ENCODE results near the gene SLC6A18. TPM values are rescaled to one million over a fixed set of nuclear protein-coding genes. Genes with fewer than 3 reads are reported as not detected.

The SLC6A18 gene
- total and polyA plus RNA-seq, 9 of the 15 experiments (the other 6 are each of a cell fraction or from before 2014, with no cell fraction given): not detected

GRCh38 chr5:1235379-1235778, 10.2 kb downstream of the SLC6A18 start (continued):
- no peak for TF ChIP-seq HNRNPK (IDR thresholded peaks at IDR 0.05; ENCODE audit: low read depth, low read length, poor library complexity, severe bottlenecking)
- TF ChIP-seq CBFB (CRISPR knock-in tag; IDR thresholded peaks at IDR 0.05): no peak
- peak; percentile 36; the same call in 1 of the 2 replicates for TF ChIP-seq STAG1 (CRISPR knock-in tag; IDR thresholded peaks at IDR 0.05; ENCODE audit: borderline replicate concordance)

DNA sequence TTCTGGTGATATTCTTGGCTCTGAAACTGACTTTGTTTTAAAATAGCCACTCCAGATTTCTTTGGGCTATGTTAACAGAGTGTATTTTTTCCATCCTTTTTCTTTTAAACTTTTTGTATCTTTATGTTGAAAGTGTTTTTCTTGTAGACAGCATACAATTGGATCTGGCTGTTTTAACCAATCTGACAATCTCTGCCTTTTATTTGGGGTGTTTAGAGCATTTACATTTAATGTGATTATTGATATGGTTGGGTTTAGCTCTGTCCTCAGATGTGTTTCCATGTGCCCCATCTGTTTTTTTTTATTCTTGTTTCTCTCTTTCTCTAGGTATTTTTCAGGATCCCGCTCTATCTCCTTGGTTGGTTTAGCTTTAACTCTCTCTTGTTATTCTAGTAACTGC, 10.7 kb downstream of the SLC6A18 start:
- BruUV-seq (replicated peaks): no TSS peak
- WGBS (ENCODE audit: insufficient coverage, low coverage, missing lambda C conversion rate): 0% methylated on average over 1 of the region's 1 CpG
- H3K4me3 ChIP-seq: no peak overlapping the region
- H4K20me1 ChIP-seq (replicated peaks; ENCODE audit: control insufficient read depth, insufficient read depth, low read length): peaks cover 20% of the 10 kb centered on the region
- no peaks in the 10 kb centered on the region for H3K36me3 ChIP-seq (ENCODE audit: control insufficient read depth, insufficient read depth, low read length)
- H3K9me1 ChIP-seq (ENCODE audit: control insufficient read depth, insufficient read depth, low read length): no peaks in the 10 kb centered on the region
- peaks cover 8 to 30% of the 10 kb centered on the region in 2 experiments; a peak in 4 of 5 replicates for H3K4me1 ChIP-seq (replicated peaks in 1 of 2; ENCODE audit: control insufficient read depth in 2 of 2, insufficient read depth in 2 of 2, low read length in 2 of 2)
- no peak overlapping the region for H2AFZ ChIP-seq (ENCODE audit: low read depth, low read length)
- FAIRE-seq (no peak), DNase-seq (ENCODE audit: extremely low read depth in 1 of 4, low spot score in 3 of 4) (no peak), ATAC-seq (no peak)
- TF ChIP-seq ZNF589 (CRISPR knock-in tag; IDR thresholded peaks at IDR 0.05; ENCODE audit: low read depth) (no peak), CBX3 (IDR thresholded peaks at IDR 0.05; ENCODE audit: borderline replicate concordance in 1 of 2, low read length in 2 of 2) (0 out of 3 replicates have a peak, but pooled peaks of 1 of the 2 experiments have one; percentile 21), ZNF507 (tag; conservative IDR thresholded peaks at IDR 0.05) (peak; percentile 98), ESRRA (IDR thresholded peaks at IDR 0.05; ENCODE audit: borderline replicate concordance, low read depth) (no peak), BCOR (IDR thresholded peaks at IDR 0.05) (no peak), ARID4B (CRISPR knock-in tag; IDR thresholded peaks at IDR 0.05) (no peak), ZNF830 (CRISPR knock-in tag; IDR thresholded peaks at IDR 0.05) (no peak), CBFA2T2 (conservative IDR thresholded peaks at IDR 0.05) (no peak), CHCHD3 (CRISPR knock-in tag; IDR thresholded peaks at IDR 0.05) (no peak), PPARD (CRISPR knock-in tag; IDR thresholded peaks at IDR 0.05) (no peak), GTF2E2 (tag; IDR thresholded peaks at IDR 0.05) (no peak), ZNF354B (CRISPR knock-in tag; IDR thresholded peaks at IDR 0.05) (0 out of 2 replicates have a peak, but pooled peaks have one; percentile 45)
- in situ Hi-C loops (cut with MboI): no loop called here
- intact Hi-C loops (cut with micrococcal nuclease): loop anchor here (1.0 kb wide), 1 partner anchor 68 kb away; no protein-coding TSS in a partner anchor
- H3K27me3 ChIP-seq (ENCODE audit: control insufficient read depth in 2 of 2, insufficient read depth in 2 of 2, low read length in 2 of 2): peaks cover 23 to 64% of the 10 kb centered on the region in 2 experiments; a peak in 4 of 5 replicates
- H3K9ac ChIP-seq (ENCODE audit: insufficient read depth in 1 of 2, low read depth in 2 of 2, low read length in 2 of 2): no peak overlapping the region
- no peak overlapping the region for H3K27ac ChIP-seq (ENCODE audit: extremely low read depth, low read depth, low read length)
- POLR2A ChIA-PET: interaction anchor here (0.8 kb wide), 1 partner anchor 67 kb away, joined by 3 read pairs; no protein-coding TSS in a partner anchor
- CTCF ChIA-PET (ENCODE audit: low intra/inter-chr PET ratio): interaction anchor here (2.2 kb wide), 1 partner anchor 68 kb away, joined by 16 read pairs; no protein-coding TSS in a partner anchor
- H3K4me2 ChIP-seq (ENCODE audit: insufficient read depth, low read length): no peak overlapping the region
- 0 out of 2 replicates have a peak, but pooled peaks cover 2% of the 10 kb centered on the region for H3K9me3 ChIP-seq (replicated peaks; ENCODE audit: control insufficient read depth, insufficient read depth, low read depth, low read length)
- no peaks in the 10 kb centered on the region for H3K79me2 ChIP-seq (ENCODE audit: control insufficient read depth, insufficient read depth, low read length)

All from K562 (cell line).